GM21447 (cell line): ENCODE data around the gene ZFAND3.

Source experiments
- ATAC-seq: cut with Tn5 transposase; IDR thresholded peaks from one replicate; pipeline ENCODE4 v1.9.1; 2021; ENCODE audit not compliant: unreplicated experiment

Gene ZFAND3

DNA sequence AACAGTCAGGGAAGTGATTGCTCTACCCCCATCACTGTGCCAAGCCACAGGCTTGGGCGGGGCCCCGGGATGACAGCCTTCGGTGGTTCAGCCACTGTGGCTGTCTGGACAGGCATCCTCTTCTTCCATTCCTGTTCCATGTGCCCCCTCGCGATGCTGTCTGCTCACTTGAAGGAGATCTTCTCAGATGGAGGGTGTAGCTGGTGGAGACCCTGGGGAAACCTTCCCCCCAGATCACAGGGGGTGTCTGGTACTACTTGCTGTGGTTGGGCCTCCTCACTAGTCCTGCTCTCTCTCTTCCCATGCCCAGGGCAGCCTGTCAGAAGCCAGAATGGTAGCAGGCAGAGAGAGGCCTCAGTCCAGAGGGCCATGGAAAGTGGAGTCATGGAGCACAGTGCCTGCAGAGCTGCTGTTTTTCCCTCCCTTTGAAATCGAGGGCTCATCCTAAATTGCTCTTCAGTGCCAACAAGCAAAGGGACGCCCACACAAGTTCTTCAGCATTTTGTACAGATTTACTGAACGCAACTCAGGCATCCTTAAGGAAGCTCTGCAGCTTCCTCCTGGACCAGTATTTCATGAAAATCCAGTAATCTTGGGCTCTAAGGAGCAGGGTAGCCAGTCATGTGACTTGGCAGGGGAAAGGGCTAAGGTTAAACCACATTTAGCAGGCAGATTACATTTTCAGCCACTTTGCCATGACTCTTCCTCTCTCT lies 326.6 kb downstream of the ZFAND3 start:
- ATAC-seq = no peak

- no peak for ATAC-seq
Observed at GRCh38 chr6:38146734-38147027, 327.2 kb downstream of the ZFAND3 start.

DNA sequence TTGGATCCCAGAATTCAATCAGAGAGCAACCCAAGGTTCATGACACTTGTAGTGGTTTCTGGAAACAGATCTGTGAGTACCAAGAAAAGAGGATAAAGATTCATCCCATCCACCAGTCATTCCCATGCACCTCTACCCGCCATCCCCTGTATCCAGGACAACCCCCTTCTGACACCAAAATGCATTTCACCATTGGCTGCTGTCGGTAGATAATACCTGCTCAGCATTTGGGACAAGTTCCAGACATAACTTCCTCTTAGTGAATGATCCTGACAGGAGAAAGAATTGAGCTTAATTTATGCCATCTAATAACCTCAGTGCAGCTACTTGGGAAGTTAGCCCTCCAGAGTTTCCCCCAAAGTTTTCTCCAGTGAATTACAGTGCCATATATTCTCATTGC lies 329.1 kb downstream of the ZFAND3 start:
- ATAC-seq = no peak

- ATAC-seq = no peak
Observed at GRCh38 chr6:38149531-38149930, 330.0 kb downstream of the ZFAND3 start.

DNA sequence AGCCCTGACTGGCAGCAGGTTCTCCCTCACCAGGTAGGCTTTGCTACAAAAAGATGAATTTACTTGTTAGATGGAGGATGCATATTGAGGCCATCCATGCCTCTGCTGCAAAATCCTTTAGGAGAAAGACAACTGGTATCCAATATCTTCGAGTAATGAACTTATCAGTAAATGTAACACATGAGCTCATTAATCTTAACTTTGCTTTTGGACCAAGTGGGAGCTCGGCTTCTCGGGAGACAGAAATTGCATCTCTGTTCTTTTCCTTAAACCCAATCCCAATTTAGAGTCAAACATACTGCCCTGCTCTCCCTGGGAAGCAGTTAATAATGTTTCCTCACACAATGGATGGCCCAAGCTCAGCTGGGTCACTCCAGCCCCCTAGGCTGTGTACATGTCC lies 330.5 kb downstream of the ZFAND3 start:
- ATAC-seq = no peak

DNA sequence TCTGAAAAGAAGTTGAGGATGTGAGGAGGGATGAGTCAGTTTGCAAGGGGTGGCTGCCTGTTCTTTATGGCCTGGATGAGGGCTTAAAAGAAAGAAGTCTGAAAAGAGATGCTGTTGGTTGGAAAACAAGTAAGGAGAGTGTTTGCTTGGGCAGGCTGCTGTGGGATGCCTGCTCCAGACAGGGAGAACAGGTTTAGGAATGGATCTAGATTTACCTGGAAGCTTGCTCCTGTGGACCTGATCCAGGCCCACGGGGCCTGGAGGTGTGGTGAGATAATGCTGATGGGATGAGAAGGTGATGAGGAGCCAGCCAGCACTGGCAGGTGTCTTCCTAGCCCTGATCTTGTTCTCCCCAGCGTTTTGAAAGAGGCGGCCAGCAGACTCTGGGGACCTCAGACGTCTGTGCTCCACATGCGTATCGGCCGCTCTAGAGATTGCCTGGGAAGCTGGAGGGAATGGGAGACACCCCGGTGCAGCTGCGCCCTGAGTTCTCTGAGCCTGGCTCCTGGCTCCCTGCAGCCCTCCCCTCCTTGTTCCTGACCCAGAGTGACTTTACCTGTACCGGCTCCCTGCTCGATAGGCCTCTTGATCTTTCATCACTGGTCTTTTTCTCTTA lies 331.3 kb downstream of the ZFAND3 start:
- ATAC-seq = no peak

DNA sequence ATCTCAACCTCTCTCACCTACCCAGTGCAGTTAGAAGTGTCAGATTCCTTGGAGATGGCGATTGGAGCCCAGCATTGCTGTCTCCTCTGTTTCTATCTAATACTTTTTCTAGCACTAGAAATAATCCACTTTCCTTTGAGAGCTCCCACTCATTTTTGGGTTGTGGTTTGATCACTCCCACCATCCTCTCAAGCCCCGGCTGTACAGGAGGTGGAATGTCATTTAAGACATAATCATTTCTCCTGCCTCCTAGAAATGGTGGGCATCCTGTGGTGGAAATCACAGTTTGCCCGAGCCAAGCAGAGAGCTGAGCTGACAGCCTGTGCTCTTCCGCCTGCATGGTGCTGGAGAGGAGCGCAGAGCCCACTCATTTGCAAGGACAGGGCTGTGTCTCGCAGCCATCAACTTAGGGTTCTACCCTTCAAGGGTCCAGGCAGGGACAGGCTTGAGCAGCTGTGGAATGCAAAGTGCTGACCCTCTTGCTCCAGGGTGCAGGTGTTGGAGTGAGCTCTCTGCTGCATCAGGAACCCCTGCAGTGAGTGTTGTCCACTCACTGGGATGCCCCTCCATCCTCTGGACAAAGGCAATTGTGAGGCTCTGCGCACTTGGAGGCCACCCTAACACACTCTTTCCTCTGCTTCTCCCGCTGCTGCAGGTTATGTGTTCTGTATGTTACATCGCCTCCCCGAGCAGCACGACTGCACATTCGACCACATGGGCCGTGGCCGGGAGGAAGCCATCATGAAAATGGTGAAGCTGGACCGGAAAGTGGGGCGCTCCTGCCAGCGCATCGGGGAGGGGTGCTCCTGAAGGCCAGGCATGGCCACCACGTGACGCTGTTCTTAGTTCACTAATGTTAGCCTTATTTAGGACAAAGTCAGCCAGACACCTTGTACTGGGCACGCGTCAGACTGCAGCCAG lies 332.3 kb downstream of the ZFAND3 start:
- ATAC-seq = no peak

DNA sequence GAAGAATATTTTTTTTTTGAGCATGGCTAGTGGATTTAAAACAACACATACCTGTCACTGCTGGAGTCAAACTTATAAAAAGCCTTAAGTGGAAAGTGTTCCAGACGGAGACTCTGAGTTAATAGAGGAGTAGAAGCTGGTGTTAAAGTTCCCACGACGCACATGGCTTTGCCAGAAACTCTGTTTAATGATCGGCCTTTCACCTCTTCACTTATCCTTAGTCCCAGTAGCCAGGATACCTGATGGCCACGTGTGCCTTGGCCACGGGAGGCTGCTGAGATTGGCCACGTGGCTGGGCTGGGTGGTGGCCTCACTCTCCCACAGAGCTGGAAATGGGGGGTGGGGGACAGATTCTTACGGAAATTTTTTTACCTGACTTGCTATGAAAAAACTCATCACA lies 333.1 kb downstream of the ZFAND3 start:
- no peak for ATAC-seq

DNA sequence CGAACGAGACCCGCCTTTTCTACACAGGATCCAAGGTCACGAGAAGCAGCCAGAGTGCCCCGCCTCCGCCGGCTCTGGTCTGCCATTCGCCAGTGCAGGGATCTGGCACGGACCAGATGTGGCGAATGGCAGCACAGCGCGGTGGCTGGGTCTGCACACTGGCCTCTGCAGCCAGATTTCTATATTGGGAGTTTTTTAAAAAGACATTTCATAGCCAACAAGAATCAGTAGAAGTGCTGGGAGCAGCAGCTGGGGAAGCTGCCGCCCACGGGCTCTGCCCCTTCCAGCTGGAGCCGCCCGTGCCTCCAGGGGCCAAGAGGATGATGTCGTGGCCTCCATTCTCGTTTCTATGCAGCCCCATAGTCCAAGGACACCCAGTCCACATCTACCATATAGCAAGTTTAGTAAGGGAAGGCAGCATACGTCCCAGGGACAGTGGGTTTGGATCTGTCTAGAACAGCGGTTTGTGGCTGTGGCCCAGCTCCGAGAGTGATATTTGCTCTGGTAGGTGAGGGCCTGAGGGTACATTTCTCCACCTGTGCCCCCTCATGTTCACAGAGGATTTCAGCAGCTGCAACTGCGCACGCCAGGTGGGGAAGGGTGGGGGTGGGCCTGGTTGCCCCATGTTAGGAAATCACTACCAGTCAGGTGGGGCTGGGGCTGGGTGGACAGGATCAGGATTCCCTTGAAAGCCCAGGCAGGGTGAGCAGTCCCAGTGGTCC lies 333.7 kb downstream of the ZFAND3 start:
- no peak for ATAC-seq

DNA sequence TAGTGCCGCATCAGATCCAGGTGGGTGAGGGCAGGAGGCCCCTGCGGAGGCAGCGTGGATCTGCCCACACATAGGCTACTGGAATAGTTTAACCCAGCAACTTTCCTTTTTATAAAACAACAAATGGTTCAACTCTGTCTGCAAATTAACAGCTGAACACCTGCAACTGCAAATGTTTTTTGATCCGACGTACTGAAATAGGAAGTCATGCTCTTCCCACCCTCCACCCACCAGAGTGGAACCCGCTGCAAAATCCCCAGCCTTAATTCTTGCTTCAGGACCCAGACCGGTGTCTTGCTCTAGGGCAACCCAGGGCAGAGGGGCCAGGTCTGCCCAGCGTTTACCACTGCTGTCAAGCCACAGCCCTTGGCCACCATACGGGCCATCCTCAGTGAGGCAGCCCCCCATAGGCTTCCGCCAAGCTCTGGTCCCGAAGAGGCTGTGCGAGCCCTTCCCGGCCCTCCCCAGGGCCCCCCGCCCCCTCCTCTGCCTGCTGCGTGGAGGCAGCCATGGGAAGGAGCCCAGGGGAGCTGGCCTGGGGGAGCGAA lies 334.3 kb downstream of the ZFAND3 start:
- ATAC-seq = no peak

- no peak for ATAC-seq
Observed at GRCh38 chr6:38154731-38155130, 335.2 kb downstream of the ZFAND3 start.

- ATAC-seq = no peak
Observed at GRCh38 chr6:38155144-38155543, 335.6 kb downstream of the ZFAND3 start.

GRCh38 chr6:38155621-38156204 lies 336.2 kb downstream of the ZFAND3 start:
- no peak for ATAC-seq

GRCh38 chr6:38156818-38157565 lies 337.5 kb downstream of the ZFAND3 start:
- no peak for ATAC-seq

DNA sequence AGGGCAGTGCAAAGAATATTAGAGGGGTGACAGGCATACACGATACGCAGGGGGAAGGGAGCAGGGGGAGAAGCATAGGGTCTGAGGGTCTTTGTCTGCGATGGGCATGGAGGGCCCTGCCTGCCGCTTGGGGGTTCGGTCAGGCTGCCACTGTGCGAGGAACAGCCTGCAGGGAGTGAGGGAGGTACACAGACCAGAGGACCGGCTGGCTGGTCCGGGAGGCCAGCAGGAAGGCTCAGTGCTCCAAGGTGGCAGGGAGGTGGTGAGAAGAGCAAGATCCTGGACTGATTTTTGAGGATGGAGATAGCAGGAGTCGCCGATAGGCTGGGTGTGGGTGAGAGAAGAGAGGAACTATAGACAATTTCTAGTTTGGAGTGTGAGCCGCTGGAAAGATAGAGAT lies 338.4 kb downstream of the ZFAND3 start:
- no peak for ATAC-seq

GRCh38 chr6:38158762-38159350 lies 339.3 kb downstream of the ZFAND3 start:
- ATAC-seq = no peak

- ATAC-seq = no peak
Observed at GRCh38 chr6:38159596-38159995, 340.1 kb downstream of the ZFAND3 start.

DNA sequence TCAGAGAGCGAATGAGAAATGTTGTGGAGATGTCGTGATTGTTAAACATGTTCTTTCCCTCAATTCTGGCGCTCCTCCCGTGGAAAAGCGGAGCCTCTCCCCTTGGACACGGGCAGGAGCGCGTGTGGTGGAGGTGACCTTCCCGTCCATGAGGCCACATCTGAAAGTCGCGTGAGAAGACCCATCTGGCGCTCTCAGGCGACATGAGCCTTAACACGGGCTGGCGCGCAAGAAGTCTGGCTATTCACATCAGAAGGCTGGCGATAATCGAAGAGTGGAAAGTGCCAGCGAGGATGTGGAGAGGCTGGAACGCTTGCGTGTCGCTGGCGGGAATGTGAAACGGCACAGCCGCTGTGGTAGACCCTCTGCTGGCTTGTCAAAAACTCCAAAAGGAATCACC lies 341.3 kb downstream of the ZFAND3 start:
- no peak for ATAC-seq

DNA sequence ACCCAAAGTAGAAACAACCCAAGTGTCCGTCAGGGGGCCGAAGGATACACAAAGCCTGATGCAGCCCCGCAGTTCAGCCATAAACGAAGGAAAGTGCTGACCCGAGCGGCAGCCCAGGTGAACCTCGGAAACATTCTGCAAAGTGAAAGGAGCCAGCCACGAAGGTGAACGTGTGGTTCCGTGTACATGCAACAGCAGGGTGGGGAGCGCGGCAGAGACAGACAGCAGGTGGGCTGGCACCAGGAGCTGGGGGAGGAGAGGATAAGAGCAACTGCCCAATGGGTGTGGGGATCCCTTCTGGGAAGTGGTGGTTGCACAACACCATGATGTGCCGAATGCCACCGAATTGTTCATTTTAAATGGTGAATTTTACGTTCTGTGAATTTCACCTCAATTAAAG lies 341.8 kb downstream of the ZFAND3 start:
- ATAC-seq = no peak
